ENCODE data around the gene TUBB2B. TPM values are rescaled to one million over a fixed set of nuclear protein-coding genes. Genes with fewer than 3 reads are reported as not detected.

Gene TUBB2B
- total RNA-seq, 2 experiments from 2014 or later: 0.27 TPM; not detected in 1

GRCh38 chr6:3226481-3227362 lies 731 bp downstream of the TUBB2B start:
- no peaks in the 10 kb centered on the region for H3K9me2 ChIP-seq (ENCODE audit: insufficient read depth, low read length)
- H3K4me1 ChIP-seq (ENCODE audit: insufficient read depth, low read length, poor library complexity, severe bottlenecking): peaks cover 30% of the 10 kb centered on the region
- ChIA-PET POLR2A (interaction anchor here (0.5 to 0.8 kb wide), 4 partner anchors 25 to 102 kb away, joined by 3 to 6 read pairs (median 3); no protein-coding TSS in a partner anchor), CTCF (ENCODE audit: unreplicated experiment) (interaction anchor here (1.5 kb wide), 1 partner anchor 23 kb away, joined by 5 read pairs; no protein-coding TSS in a partner anchor)
- H3K36me3 ChIP-seq (ENCODE audit: insufficient read depth, low read length): no peaks in the 10 kb centered on the region
- BruUV-seq (replicated peaks): no TSS peak
- H4K20me1 ChIP-seq (ENCODE audit: insufficient read depth, low read length): no peaks in the 10 kb centered on the region
- H3K4me3 ChIP-seq (ENCODE audit: low read depth, low read length, poor library complexity, severe bottlenecking): peak overlapping the region; percentile 56
- peak overlapping the region; percentile 89 for H3K4me2 ChIP-seq (ENCODE audit: low read length)
- no peaks in the 10 kb centered on the region for H3K79me2 ChIP-seq (ENCODE audit: insufficient read depth, low read depth, low read length)
- TF ChIP-seq EZH2phosphoT487 (IDR thresholded peaks at IDR 0.05; ENCODE audit: borderline replicate concordance, low read depth, low read length) (peak; percentile 95), CTCF (conservative IDR thresholded peaks at IDR 0.05; ENCODE audit: low read length) (no peak)
- intact Hi-C loops (cut with micrococcal nuclease; ENCODE audit: unreplicated experiment): no loop called here
- H2AFZ ChIP-seq (ENCODE audit: low read length): no peak overlapping the region
- peak; percentile 31 for DNase-seq (ENCODE audit: low spot score)
- H3K9me3 ChIP-seq (ENCODE audit: low read length): no peaks in the 10 kb centered on the region
- no peak overlapping the region for H3K27ac ChIP-seq (ENCODE audit: low read depth, low read length, poor library complexity, severe bottlenecking)

- intact Hi-C loops (cut with micrococcal nuclease; ENCODE audit: unreplicated experiment): no loop called here
- H3K4me1 ChIP-seq (ENCODE audit: insufficient read depth, low read length, poor library complexity, severe bottlenecking): peaks cover 30% of the 10 kb centered on the region
- H2AFZ ChIP-seq (ENCODE audit: low read length): no peak overlapping the region
- no peak overlapping the region for H3K4me2 ChIP-seq (ENCODE audit: low read length)
- H3K9me2 ChIP-seq (ENCODE audit: insufficient read depth, low read length): no peaks in the 10 kb centered on the region
- H3K36me3 ChIP-seq (ENCODE audit: insufficient read depth, low read length): no peaks in the 10 kb centered on the region
- ChIA-PET POLR2A (no interaction called here), CTCF (ENCODE audit: unreplicated experiment) (interaction anchor here (1.5 kb wide), 1 partner anchor 23 kb away, joined by 5 read pairs; no protein-coding TSS in a partner anchor)
- TF ChIP-seq EZH2phosphoT487 (IDR thresholded peaks at IDR 0.05; ENCODE audit: borderline replicate concordance, low read depth, low read length) (no peak), CTCF (conservative IDR thresholded peaks at IDR 0.05; ENCODE audit: low read length) (no peak)
- no peak overlapping the region for H3K27ac ChIP-seq (ENCODE audit: low read depth, low read length, poor library complexity, severe bottlenecking)
- H3K9me3 ChIP-seq (ENCODE audit: low read length): no peaks in the 10 kb centered on the region
- no peak overlapping the region for H3K4me3 ChIP-seq (ENCODE audit: low read depth, low read length, poor library complexity, severe bottlenecking)
- no TSS peak for BruUV-seq (replicated peaks)
- H3K79me2 ChIP-seq (ENCODE audit: insufficient read depth, low read depth, low read length): no peaks in the 10 kb centered on the region
- no peaks in the 10 kb centered on the region for H4K20me1 ChIP-seq (ENCODE audit: insufficient read depth, low read length)
- DNase-seq (ENCODE audit: low spot score): no peak
These were observed 1.4 kb downstream of the TUBB2B start for GRCh38 chr6:3226042-3226441.

All from OCI-LY7 (cell line).